KMS-11 (cell line): Measurements from ENCODE around the gene TLE4.
"Not testable (repeated sequence)": the region's sequence is repeated elsewhere in the genome, so short reads cannot be mapped to it uniquely, and the experiment has no call there.

Source experiments
- H2AFZ ChIP-seq: fragments of 200-600 bp; sonication (generic); 2 replicates; pipeline ENCODE4 v1.6.1; 2016; ENCODE audit warnings: antibody characterized with exemption, mixed run types, low read depth
- H3K27ac ChIP-seq: fragments of 200-600 bp; sonication (generic); 2 replicates; pipeline ENCODE4 v1.6.1; 2016; ENCODE audit warnings: mild to moderate bottlenecking, mixed run types
- H3K27me3 ChIP-seq: fragments of 200-600 bp; sonication (generic); 2 replicates; pipeline ENCODE4 v1.6.1; 2017; ENCODE audit warnings: mild to moderate bottlenecking, low read depth, mixed run types, moderate library complexity; ENCODE audit not compliant: insufficient read depth
- H3K36me3 ChIP-seq: fragments of 200-600 bp; sonication (generic); 2 replicates; pipeline ENCODE4 v1.6.1; 2017; ENCODE audit warnings: mild to moderate bottlenecking, mixed run types; ENCODE audit not compliant: insufficient read depth
- H3K4me1 ChIP-seq: fragments of 200-600 bp; sonication (generic); 2 replicates; pipeline ENCODE4 v1.6.1; 2016; ENCODE audit warnings: mild to moderate bottlenecking, low read depth, mixed run types; ENCODE audit not compliant: poor library complexity, severe bottlenecking
- H3K4me2 ChIP-seq: fragments of 200-600 bp; sonication (generic); 2 replicates; pipeline ENCODE4 v1.7.0; 2016; ENCODE audit warnings: mild to moderate bottlenecking, mixed run types
- H3K4me3 ChIP-seq: fragments of 200-600 bp; sonication (generic); IDR thresholded peaks from 2 replicates; pipeline ENCODE4 v1.6.1; 2017; ENCODE audit warnings: low read depth, low read length, mixed read lengths; ENCODE audit not compliant: insufficient read depth
- H3K79me2 ChIP-seq: fragments of 200-600 bp; sonication (generic); 2 replicates; pipeline ENCODE4 v1.6.1; 2016; ENCODE audit warnings: low read depth, mixed run types; ENCODE audit not compliant: insufficient read depth
- H3K9ac ChIP-seq: fragments of 200-600 bp; sonication (generic); 2 replicates; pipeline ENCODE4 v1.6.1; 2016; ENCODE audit warnings: mild to moderate bottlenecking, mixed run types
- H4K20me1 ChIP-seq: fragments of 200-600 bp; sonication (generic); 2 replicates; pipeline ENCODE4 v1.6.1; 2016; ENCODE audit warnings: mild to moderate bottlenecking, mixed run types; ENCODE audit not compliant: insufficient read depth
- CTCF ChIP-seq: fragments of 200-600 bp; sonication (generic); conservative IDR thresholded peaks from 2 replicates; pipeline ENCODE4 v1.6.1; 2017; ENCODE audit warnings: low read depth, mild to moderate bottlenecking, antibody characterized with exemption, low read length, moderate library complexity, mixed read lengths

The TLE4 gene

DNA sequence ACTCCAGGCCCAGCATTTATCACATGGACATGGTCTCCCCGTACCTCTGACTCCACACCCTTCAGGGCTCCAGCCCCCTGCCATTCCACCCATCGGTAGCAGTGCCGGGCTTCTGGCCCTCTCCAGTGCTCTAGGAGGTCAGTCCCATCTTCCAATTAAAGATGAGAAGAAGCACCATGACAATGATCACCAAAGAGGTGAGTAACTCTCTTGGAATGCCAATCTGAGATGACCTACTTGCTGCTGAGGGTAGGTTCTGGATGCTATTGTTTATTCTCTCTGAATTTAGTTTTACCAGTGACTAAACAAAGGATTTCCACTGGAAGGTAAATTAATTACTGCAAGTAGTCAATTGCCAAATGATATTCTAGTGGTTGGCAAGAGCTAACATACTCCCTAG, 80.8 kb downstream of the TLE4 start:
- H3K27ac ChIP-seq = no peak overlapping the region
- H3K27me3 ChIP-seq = no peaks in the 10 kb centered on the region
- H3K4me1 ChIP-seq = no peaks in the 10 kb centered on the region
- no peak overlapping the region for H3K9ac ChIP-seq
- no peaks in the 10 kb centered on the region for H4K20me1 ChIP-seq
- no peaks in the 10 kb centered on the region for H3K79me2 ChIP-seq
- H3K4me3 ChIP-seq = no peak overlapping the region
- TF ChIP-seq CTCF = no peak
- H2AFZ ChIP-seq = no peak overlapping the region
- no peak overlapping the region for H3K4me2 ChIP-seq
- H3K36me3 ChIP-seq = no peaks in the 10 kb centered on the region

DNA sequence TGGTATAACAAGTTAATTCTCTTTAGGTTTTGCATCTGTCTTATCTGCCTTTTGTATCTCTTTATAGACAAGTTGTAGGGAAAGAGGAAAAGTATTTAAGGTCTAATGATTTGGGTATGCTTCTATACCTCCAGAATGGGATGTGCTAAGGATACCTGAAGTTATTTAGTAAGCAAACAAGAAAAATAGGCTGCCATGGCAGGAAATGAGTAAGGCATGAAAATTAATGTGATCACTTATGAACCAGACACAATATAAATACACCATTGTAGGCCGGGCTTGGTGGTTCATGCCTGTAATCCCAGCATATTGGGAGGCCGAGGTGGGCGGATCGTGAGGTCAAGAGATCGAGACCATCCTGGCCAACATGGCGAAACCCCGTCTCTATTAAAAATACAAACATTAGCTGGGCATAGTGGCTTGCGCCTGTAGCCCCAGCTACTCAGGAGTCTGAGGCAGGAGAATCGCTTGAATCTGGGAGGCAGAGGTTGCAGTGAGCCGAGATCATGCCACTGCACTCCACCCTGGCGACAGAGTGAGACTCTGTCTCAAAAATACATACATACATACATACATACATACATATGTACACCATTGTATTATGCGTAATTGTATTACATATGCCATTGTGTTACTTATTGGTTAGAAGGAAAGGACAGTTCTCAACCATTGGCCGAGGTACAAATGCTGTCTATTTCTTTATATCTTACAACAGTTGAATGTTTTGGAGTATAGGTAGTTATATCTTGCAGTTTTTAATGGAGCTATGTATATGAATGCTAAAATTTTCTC, 83.0 kb downstream of the TLE4 start:
- not testable (repeated sequence) for H3K79me2 ChIP-seq, H3K4me1 ChIP-seq, H3K36me3 ChIP-seq, H4K20me1 ChIP-seq, H3K27me3 ChIP-seq, H3K9ac ChIP-seq, H2AFZ ChIP-seq, H3K4me2 ChIP-seq, H3K27ac ChIP-seq, H3K4me3 ChIP-seq

- Histone ChIP-seq H3K36me3 (no peaks in the 10 kb centered on the region), H3K4me1 (no peaks in the 10 kb centered on the region), H3K4me2 (no peak overlapping the region), H3K27ac (no peak overlapping the region), H3K79me2 (no peaks in the 10 kb centered on the region), H3K27me3 (no peaks in the 10 kb centered on the region), H3K4me3 (no peak overlapping the region), H4K20me1 (no peaks in the 10 kb centered on the region), H2AFZ (no peak overlapping the region), H3K9ac (no peak overlapping the region)
- no peak for TF ChIP-seq CTCF
Observed at GRCh38 chr9:79655551-79655950, 83.8 kb downstream of the TLE4 start.

DNA sequence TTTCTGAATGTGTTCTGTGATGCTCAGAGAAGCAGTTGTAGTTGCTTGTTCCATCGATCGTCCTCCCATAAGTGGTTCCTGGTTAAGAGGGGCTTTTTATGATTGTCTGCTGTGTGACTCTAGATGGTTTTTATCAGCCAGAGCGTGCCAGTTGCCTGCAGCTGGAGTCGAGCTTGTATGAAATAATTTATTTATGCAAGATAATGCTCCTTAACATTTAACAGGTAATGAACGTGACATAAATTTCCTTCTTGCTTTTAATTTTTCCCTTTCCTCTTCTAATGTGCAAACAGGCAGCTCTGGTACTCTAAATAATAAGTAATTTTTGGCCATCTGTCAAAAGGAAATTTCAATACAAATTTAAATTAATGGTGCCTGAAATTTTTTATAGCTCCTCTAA, 84.4 kb downstream of the TLE4 start:
- Histone ChIP-seq H3K36me3 (no peaks in the 10 kb centered on the region), H3K4me3 (no peak overlapping the region), H3K27me3 (no peaks in the 10 kb centered on the region), H3K4me1 (no peaks in the 10 kb centered on the region), H3K4me2 (no peak overlapping the region), H2AFZ (no peak overlapping the region), H3K79me2 (no peaks in the 10 kb centered on the region), H4K20me1 (no peaks in the 10 kb centered on the region), H3K27ac (no peak overlapping the region), H3K9ac (no peak overlapping the region)
- TF ChIP-seq CTCF = no peak

DNA sequence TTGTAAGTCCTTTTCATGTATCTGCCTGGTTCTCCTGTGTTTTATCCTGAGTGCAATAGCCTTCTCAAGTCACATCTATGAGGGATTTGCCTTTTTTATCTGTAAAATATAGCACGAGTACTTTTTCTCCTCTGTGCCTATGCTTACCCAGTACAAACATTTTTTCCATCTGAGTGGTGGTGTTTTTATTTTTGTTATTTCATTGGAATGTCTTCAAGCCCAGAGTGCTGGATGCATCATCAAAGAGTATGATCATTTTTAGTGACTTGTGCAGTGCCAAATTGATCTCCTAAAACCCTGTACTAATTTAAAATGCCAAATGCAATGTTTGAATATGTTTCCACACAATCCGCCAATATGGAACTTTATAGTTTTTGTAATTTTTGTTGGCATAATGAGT, 86.1 kb downstream of the TLE4 start:
- Histone ChIP-seq H3K4me3 (no peak overlapping the region), H3K27me3 (no peaks in the 10 kb centered on the region), H3K9ac (no peak overlapping the region), H3K36me3 (no peaks in the 10 kb centered on the region), H4K20me1 (no peaks in the 10 kb centered on the region), H3K4me2 (no peak overlapping the region), H3K4me1 (no peaks in the 10 kb centered on the region), H3K79me2 (no peaks in the 10 kb centered on the region), H2AFZ (no peak overlapping the region), H3K27ac (no peak overlapping the region)
- TF ChIP-seq CTCF = no peak
